MCF 10A (cell line): ENCODE data around the gene ARL5C. TPM values are rescaled to one million over a fixed set of nuclear protein-coding genes. Genes with fewer than 3 reads are reported as not detected.

Source experiments
- BruUV-seq: library from RNA; stranded (reverse); fragments of 400-500 nt; replicated peaks from 2 replicates; lab custom pipeline; 2021; lab: Mats Ljungman, UMichigan
- CTCF ChIA-PET: fragments of 300-600 bp; sonication (Branson Sonifier 250); formaldehyde crosslinking; extraction: SDS; loops from one replicate; lab custom pipeline; 2021; ENCODE audit warnings: antibody characterized with exemption, inconsistent platforms; lab: Yijun Ruan, JAX
- POLR2A ChIA-PET: fragments of 300-600, 350-650 bp; sonication (Branson Sonifier 250); formaldehyde crosslinking; extraction: SDS; loops from one replicate; lab custom pipeline; 2020; ENCODE audit warnings: antibody characterized with exemption, inconsistent platforms; lab: Yijun Ruan, JAX
- DNase-seq: peaks from one replicate; pipeline ENCODE4 v3.0.0-alpha.2; 2018; ENCODE audit not compliant: unreplicated experiment
- H3K27ac Mint-ChIP-seq: one replicate; pipeline ENCODE4 v1.8.0; 2022; ENCODE audit warnings: mild to moderate bottlenecking, low read depth, mixed read lengths; ENCODE audit not compliant: unreplicated experiment
- H3K27me3 Mint-ChIP-seq: one replicate; pipeline ENCODE4 v1.8.0; 2022; ENCODE audit warnings: mixed read lengths; ENCODE audit not compliant: insufficient read depth, unreplicated experiment
- H3K36me3 Mint-ChIP-seq: one replicate; pipeline ENCODE4 v1.8.0; 2022; ENCODE audit warnings: mild to moderate bottlenecking, moderate library complexity, mixed read lengths; ENCODE audit not compliant: insufficient read depth, unreplicated experiment
- H3K4me1 Mint-ChIP-seq: one replicate; pipeline ENCODE4 v1.8.0; 2022; ENCODE audit warnings: mixed read lengths; ENCODE audit not compliant: insufficient read depth, unreplicated experiment
- H3K4me3 Mint-ChIP-seq: one replicate; pipeline ENCODE4 v1.8.0; 2022; ENCODE audit warnings: mild to moderate bottlenecking, moderate library complexity, mixed read lengths; ENCODE audit not compliant: unreplicated experiment
- H3K9me3 Mint-ChIP-seq: one replicate; pipeline ENCODE4 v1.8.0; 2022; ENCODE audit warnings: mixed read lengths; ENCODE audit not compliant: unreplicated experiment
- intact Hi-C: fragments of 100-400 bp; cut with micrococcal nuclease; formaldehyde crosslinking; loops from 2 replicates; pipeline ENCODE4 v1.14.1; 2022
- total RNA-seq: library from RNA; stranded (reverse); gene quantifications from 2 replicates; pipeline ENCODE4 v1.2.3, GENCODE V29; 2022
- TF ChIP-seq, protein P1 (sequence below): fragments of 200-600 bp; IDR thresholded peaks from one replicate; pipeline ENCODE4 v1.8.0; 2022; ENCODE audit warnings: antibody characterized with exemption, mild to moderate bottlenecking; ENCODE audit not compliant: unreplicated experiment

The ARL5C gene
- total RNA-seq, 1 experiment from 2014 or later = not detected

DNA sequence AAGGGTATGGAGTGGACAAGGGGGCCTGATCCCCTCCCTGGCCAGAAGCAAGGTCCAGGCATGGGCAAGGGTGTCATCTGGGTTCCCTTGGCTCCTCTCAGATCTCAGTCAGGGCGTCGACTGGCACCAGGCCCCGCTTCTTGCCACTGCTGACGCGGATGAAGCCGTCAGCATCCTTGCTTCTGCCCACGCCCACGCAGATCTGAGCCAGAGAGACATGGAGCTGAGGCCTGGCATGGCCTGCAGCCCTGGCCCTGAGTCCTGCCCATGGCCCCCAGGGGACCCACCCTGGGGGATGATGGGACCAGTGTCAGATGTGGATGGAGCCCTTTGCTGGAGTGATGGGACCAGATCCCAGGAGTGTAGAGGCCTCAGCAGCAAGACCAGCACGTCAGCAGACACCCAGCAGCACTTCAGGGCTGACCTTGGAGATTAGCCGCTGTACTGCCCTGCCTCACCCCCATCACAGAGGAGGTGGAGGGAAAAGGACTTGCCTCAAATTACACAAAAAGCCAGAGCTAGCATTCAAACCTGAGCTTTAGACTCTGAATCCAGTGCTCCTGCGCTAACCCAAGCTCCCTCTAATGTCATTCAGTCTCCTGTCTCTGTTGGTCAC is 46.3 kb upstream of the ARL5C start:
- DNase-seq = peak; percentile 88
- H3K4me1 Mint-ChIP-seq = peaks cover 49% of the 10 kb centered on the region
- no peaks in the 10 kb centered on the region for H3K27me3 Mint-ChIP-seq
- intact Hi-C loops = no loop called here
- peak overlapping the region; percentile 44 for H3K4me3 Mint-ChIP-seq
- no TSS peak for BruUV-seq
- no peaks in the 10 kb centered on the region for H3K9me3 Mint-ChIP-seq
- peak overlapping the region; percentile 63 for H3K27ac Mint-ChIP-seq
- POLR2A ChIA-PET = interaction anchor here (0.5 to 2.5 kb wide), 10 partner anchors 11 to 1007 kb away, joined by 3 to 18 read pairs (median 5); partner anchors contain the start of genes RPL19 and WIPF2
- peaks cover 6% of the 10 kb centered on the region for H3K36me3 Mint-ChIP-seq
- CTCF ChIA-PET = interaction anchor here (0.5 to 3.2 kb wide), 5 partner anchors 11 to 85 kb away, joined by 3 to 27 read pairs (median 3); no protein-coding TSS in a partner anchor
- TF ChIP-seq, protein P1, sequence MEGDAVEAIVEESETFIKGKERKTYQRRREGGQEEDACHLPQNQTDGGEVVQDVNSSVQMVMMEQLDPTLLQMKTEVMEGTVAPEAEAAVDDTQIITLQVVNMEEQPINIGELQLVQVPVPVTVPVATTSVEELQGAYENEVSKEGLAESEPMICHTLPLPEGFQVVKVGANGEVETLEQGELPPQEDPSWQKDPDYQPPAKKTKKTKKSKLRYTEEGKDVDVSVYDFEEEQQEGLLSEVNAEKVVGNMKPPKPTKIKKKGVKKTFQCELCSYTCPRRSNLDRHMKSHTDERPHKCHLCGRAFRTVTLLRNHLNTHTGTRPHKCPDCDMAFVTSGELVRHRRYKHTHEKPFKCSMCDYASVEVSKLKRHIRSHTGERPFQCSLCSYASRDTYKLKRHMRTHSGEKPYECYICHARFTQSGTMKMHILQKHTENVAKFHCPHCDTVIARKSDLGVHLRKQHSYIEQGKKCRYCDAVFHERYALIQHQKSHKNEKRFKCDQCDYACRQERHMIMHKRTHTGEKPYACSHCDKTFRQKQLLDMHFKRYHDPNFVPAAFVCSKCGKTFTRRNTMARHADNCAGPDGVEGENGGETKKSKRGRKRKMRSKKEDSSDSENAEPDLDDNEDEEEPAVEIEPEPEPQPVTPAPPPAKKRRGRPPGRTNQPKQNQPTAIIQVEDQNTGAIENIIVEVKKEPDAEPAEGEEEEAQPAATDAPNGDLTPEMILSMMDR = no peak

GRCh38 chr17:39210093-39210434 is 44.1 kb upstream of the ARL5C start:
- TF ChIP-seq, protein P1 = no peak
- Mint-ChIP-seq H3K9me3 (no peaks in the 10 kb centered on the region), H3K27me3 (no peaks in the 10 kb centered on the region), H3K4me1 (peaks cover 60% of the 10 kb centered on the region), H3K4me3 (peak overlapping the region; percentile 54), H3K27ac (peak overlapping the region; percentile 83), H3K36me3 (peaks cover 11% of the 10 kb centered on the region)
- BruUV-seq = no TSS peak
- DNase-seq = no peak
- ChIA-PET POLR2A (interaction anchor here (0.6 to 5.2 kb wide), 9 partner anchors 8 to 461 kb away, joined by 3 to 75 read pairs (median 16); partner anchors contain the start of genes FBXL20 and RPL19), CTCF (interaction anchor here (0.7 to 13.7 kb wide), 6 partner anchors 10 to 227 kb away, joined by 3 to 485 read pairs (median 3); partner anchors contain the start of genes RPL19 and STAC2)
- intact Hi-C loops = no loop called here

- peaks cover 56% of the 10 kb centered on the region for H3K4me1 Mint-ChIP-seq
- H3K4me3 Mint-ChIP-seq = peak overlapping the region; percentile 54
- H3K9me3 Mint-ChIP-seq = no peaks in the 10 kb centered on the region
- intact Hi-C loops = loop anchor here (5.0 kb wide), 1 partner anchor 193 kb away; the partner anchor contains the start of gene FBXL20
- ChIA-PET POLR2A (interaction anchor here (0.6 to 5.2 kb wide), 13 partner anchors 8 to 460 kb away, joined by 3 to 75 read pairs (median 14); partner anchors contain the start of genes CDK12, FBXL20, LASP1 and RPL19), CTCF (interaction anchor here (0.6 to 13.7 kb wide), 8 partner anchors 9 to 227 kb away, joined by 3 to 485 read pairs (median 4); partner anchors contain the start of genes RPL19 and STAC2)
- peak; percentile 94 for DNase-seq
- H3K36me3 Mint-ChIP-seq = peaks cover 17% of the 10 kb centered on the region
- no TSS peak for BruUV-seq
- H3K27ac Mint-ChIP-seq = peak overlapping the region; percentile 83
- TF ChIP-seq, protein P1 = no peak
- no peaks in the 10 kb centered on the region for H3K27me3 Mint-ChIP-seq
Measured at GRCh38 chr17:39209317-39210092, 43.5 kb upstream of the ARL5C start.
